ENCODE data around the gene ZCCHC4.

ZCCHC4 gene

DNA sequence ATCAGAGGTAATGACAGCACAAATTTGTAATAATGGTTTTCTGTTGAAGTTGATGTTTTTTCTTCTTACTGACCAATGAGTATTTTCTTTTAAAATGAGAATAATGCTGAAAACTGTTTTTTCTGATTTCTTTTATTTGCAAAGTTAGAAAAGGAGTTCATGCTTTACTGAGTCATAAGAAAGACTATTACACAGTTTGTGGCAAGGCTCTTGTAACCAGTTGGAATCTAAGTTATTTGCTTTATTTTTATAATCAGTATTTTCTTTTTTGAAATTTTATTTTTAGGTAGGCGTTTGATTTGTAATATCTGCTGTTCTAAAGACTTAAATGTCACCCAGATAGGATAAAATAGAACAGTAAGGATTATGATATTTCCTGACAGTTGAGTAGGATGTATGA lies 89.9 kb downstream of the ZCCHC4 start:
- Histone ChIP-seq H3K4me2 (ENCODE audit: low read depth, low read length) (no peak overlapping the region), H3K9me3 (replicated peaks; ENCODE audit: insufficient read depth, low read length) (no peaks in the 10 kb centered on the region), H3K79me2 (ENCODE audit: low read length) (no peaks in the 10 kb centered on the region), H3K27ac (ENCODE audit: low read length) (no peak overlapping the region), H2AFZ (ENCODE audit: low read length) (no peak overlapping the region), H3K9ac (ENCODE audit: low read length) (no peak overlapping the region), H3K27me3 (replicated peaks; ENCODE audit: insufficient read depth, low read length) (no peaks in the 10 kb centered on the region), H3K9me2 (replicated peaks; ENCODE audit: insufficient read depth, low read length) (no peaks in the 10 kb centered on the region), H3K36me3 (replicated peaks; ENCODE audit: insufficient read depth, low read length) (no peaks in the 10 kb centered on the region; the same call in 1 of the 2 replicates), H3K4me3 (ENCODE audit: low read length) (no peak overlapping the region), H3F3A (ENCODE audit: insufficient read depth, low read length) (no peaks in the 10 kb centered on the region), H4K20me1 (ENCODE audit: insufficient read depth, low read length) (no peaks in the 10 kb centered on the region), H3K4me1 (ENCODE audit: low read length) (no peaks in the 10 kb centered on the region)
- TF ChIP-seq EZH2 (optimal IDR thresholded peaks at IDR 0.05; ENCODE audit: low read depth, low read length) (no peak), EZH2phosphoT487 (IDR thresholded peaks at IDR 0.05; ENCODE audit: low read length) (no peak)
- TF ChIP-seq, protein P1, sequence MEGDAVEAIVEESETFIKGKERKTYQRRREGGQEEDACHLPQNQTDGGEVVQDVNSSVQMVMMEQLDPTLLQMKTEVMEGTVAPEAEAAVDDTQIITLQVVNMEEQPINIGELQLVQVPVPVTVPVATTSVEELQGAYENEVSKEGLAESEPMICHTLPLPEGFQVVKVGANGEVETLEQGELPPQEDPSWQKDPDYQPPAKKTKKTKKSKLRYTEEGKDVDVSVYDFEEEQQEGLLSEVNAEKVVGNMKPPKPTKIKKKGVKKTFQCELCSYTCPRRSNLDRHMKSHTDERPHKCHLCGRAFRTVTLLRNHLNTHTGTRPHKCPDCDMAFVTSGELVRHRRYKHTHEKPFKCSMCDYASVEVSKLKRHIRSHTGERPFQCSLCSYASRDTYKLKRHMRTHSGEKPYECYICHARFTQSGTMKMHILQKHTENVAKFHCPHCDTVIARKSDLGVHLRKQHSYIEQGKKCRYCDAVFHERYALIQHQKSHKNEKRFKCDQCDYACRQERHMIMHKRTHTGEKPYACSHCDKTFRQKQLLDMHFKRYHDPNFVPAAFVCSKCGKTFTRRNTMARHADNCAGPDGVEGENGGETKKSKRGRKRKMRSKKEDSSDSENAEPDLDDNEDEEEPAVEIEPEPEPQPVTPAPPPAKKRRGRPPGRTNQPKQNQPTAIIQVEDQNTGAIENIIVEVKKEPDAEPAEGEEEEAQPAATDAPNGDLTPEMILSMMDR (IDR thresholded peaks at IDR 0.05; ENCODE audit: low read length), result no peak
- DNase-seq, result no peak

DNA sequence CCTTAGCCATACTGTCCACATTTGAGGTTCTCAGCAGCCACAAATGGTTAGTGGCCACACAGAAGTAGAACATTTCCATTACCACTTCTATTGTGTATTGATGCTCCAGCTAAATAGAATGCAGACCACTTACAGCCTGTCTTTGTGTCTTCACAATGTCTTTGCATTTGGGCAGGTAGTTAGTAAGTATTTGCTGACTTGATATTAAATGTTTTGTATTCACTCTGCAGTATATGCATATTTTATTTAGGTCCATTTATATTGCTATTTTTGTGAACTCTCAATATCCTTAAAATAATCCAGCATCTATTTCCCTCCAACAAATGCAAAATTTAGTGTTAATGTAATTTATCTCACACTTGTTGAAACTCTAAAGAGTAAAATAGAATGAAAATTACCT lies 91.1 kb downstream of the ZCCHC4 start:
- no peak overlapping the region for H2AFZ ChIP-seq (ENCODE audit: low read length)
- no peaks in the 10 kb centered on the region for H3K9me3 ChIP-seq (replicated peaks; ENCODE audit: insufficient read depth, low read length)
- no peak overlapping the region for H3K4me3 ChIP-seq (ENCODE audit: low read length)
- no peaks in the 10 kb centered on the region; the same call in 1 of the 2 replicates for H3K36me3 ChIP-seq (replicated peaks; ENCODE audit: insufficient read depth, low read length)
- H3K4me2 ChIP-seq (ENCODE audit: low read depth, low read length), result no peak overlapping the region
- H3K9ac ChIP-seq (ENCODE audit: low read length), result no peak overlapping the region
- H3K79me2 ChIP-seq (ENCODE audit: low read length), result no peaks in the 10 kb centered on the region
- H3K9me2 ChIP-seq (replicated peaks; ENCODE audit: insufficient read depth, low read length), result no peaks in the 10 kb centered on the region
- DNase-seq, result no peak
- H4K20me1 ChIP-seq (ENCODE audit: insufficient read depth, low read length), result no peaks in the 10 kb centered on the region
- no peak overlapping the region for H3K27ac ChIP-seq (ENCODE audit: low read length)
- no peaks in the 10 kb centered on the region for H3K4me1 ChIP-seq (ENCODE audit: low read length)
- TF ChIP-seq, protein P1 (IDR thresholded peaks at IDR 0.05; ENCODE audit: low read length), result no peak
- TF ChIP-seq EZH2 (optimal IDR thresholded peaks at IDR 0.05; ENCODE audit: low read depth, low read length), result no peak
- no peak for TF ChIP-seq EZH2phosphoT487 (IDR thresholded peaks at IDR 0.05; ENCODE audit: low read length)
- H3F3A ChIP-seq (ENCODE audit: insufficient read depth, low read length), result no peaks in the 10 kb centered on the region
- no peaks in the 10 kb centered on the region for H3K27me3 ChIP-seq (replicated peaks; ENCODE audit: insufficient read depth, low read length)

DNA sequence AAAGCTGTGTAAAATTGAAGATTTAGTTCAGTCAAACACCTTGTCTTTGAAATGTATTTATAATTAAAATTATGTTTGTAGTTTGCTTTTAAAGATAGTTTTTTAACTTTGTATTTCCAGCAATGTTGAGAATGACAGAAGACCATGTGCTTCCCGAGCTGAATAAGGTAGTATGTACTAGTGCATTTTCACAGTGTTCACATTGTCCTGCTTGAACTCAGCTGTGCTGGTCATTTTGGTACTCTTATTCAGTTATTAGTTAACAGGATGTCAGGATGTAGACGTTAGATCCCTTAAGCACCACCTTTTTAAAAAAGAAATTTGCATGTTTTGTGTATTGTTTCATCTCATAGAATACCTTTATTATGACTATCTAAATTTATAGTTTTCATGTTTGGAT lies 92.9 kb downstream of the ZCCHC4 start:
- H3K9me2 ChIP-seq (replicated peaks; ENCODE audit: insufficient read depth, low read length), result no peaks in the 10 kb centered on the region
- no peaks in the 10 kb centered on the region for H3K79me2 ChIP-seq (ENCODE audit: low read length)

More for the DNA sequence above, 92.9 kb downstream of the ZCCHC4 start:
- H3K27me3 ChIP-seq (replicated peaks; ENCODE audit: insufficient read depth, low read length), result no peaks in the 10 kb centered on the region
- H3K27ac ChIP-seq (ENCODE audit: low read length), result no peak overlapping the region
- H3K4me2 ChIP-seq (ENCODE audit: low read depth, low read length), result no peak overlapping the region
- no peak overlapping the region for H3K9ac ChIP-seq (ENCODE audit: low read length)
- TF ChIP-seq EZH2phosphoT487 (IDR thresholded peaks at IDR 0.05; ENCODE audit: low read length) (no peak), EZH2 (optimal IDR thresholded peaks at IDR 0.05; ENCODE audit: low read depth, low read length) (no peak)
- TF ChIP-seq, protein P1 (IDR thresholded peaks at IDR 0.05; ENCODE audit: low read length), result no peak
- H3F3A ChIP-seq (ENCODE audit: insufficient read depth, low read length), result no peaks in the 10 kb centered on the region
- no peaks in the 10 kb centered on the region for H4K20me1 ChIP-seq (ENCODE audit: insufficient read depth, low read length)
- no peak overlapping the region for H3K4me3 ChIP-seq (ENCODE audit: low read length)
- H2AFZ ChIP-seq (ENCODE audit: low read length), result no peak overlapping the region
- no peak for DNase-seq
- no peaks in the 10 kb centered on the region; the same call in 1 of the 2 replicates for H3K36me3 ChIP-seq (replicated peaks; ENCODE audit: insufficient read depth, low read length)
- no peaks in the 10 kb centered on the region for H3K9me3 ChIP-seq (replicated peaks; ENCODE audit: insufficient read depth, low read length)
- H3K4me1 ChIP-seq (ENCODE audit: low read length), result no peaks in the 10 kb centered on the region

All from MM.1S (cell line).